GM19043 (cell line): ENCODE data around the gene HEATR9.

Experiments
- ATAC-seq: cut with Tn5 transposase; IDR thresholded peaks from one replicate; pipeline ENCODE4 v1.9.1; 2021; ENCODE audit warnings: low read depth; ENCODE audit not compliant: unreplicated experiment

HEATR9 gene

GRCh38 chr17:35867574-35867973 lies 1.1 kb downstream of the HEATR9 start:
- ATAC-seq: no peak

DNA sequence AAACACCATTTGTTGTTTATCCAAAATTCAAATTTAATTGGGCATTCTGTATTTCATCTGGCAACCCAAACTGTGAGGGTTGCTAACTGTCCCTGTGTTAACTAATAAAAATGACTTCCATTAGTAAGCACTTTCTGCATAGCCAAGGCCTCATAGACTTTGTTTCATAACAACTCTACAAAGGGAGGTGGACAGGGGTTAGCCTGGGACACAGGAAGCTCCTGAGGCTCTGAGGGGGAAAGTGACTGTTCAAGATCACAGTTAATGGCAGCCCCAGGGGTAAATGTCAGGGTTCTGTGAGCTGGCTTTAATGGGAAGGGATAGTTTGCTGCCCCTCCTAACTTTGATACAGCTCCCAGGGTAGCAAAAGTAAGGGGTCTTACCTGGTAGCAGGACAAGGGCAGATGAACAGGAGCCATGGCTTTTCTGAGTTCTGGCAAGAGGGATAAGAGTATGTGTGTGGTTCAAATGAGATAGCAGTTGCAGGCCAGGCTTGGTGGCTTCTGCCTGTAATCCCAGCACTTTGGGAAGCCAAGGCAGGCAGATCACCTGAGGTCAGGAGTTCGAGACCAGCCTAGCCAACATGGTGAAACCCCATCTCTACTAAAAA lies 2.2 kb downstream of the HEATR9 start:
- ATAC-seq: no peak

DNA sequence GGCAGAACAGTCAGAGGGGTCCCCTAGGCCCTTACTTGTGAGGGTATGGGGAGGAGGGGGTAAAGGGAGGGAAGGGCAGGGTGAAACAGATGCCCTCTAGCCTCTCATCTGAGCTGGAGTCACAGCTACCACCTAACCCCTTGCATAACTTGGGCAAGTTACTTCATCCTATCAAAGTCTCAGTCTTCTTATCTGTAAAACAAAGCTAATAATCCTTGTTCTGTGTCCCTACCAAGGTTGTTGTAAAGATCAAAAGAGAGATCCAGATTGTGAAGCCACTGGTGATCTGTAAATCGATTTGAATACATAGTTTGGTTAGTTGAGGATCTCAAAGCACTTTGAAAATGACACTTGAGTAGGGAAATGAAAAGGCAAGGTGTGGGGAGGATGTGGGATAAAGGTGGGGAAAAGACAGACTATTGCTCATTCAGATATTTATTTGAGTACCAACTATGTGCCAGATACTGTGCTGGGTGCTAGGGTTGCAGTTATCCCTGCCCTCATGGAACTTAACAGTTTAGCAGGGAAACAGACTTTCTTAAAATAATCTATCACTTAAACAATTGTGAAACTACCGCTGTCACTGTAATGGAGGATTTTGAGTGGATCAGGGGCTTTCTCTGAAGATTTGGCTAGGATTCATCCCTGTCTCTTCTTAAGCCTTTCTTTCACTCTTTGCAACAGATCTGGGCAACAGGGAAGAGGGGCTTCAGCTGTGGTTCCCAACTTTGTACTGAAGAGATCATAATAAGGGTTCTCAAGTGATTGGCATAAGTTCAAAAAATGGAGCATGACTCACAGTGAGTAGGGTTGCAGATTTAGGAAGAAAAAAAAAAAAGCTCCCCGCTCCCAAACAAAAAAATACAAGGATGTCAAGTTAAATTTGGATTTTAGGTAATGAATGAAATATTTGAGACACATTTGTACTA lies 3.0 kb downstream of the HEATR9 start:
- ATAC-seq: no peak

DNA sequence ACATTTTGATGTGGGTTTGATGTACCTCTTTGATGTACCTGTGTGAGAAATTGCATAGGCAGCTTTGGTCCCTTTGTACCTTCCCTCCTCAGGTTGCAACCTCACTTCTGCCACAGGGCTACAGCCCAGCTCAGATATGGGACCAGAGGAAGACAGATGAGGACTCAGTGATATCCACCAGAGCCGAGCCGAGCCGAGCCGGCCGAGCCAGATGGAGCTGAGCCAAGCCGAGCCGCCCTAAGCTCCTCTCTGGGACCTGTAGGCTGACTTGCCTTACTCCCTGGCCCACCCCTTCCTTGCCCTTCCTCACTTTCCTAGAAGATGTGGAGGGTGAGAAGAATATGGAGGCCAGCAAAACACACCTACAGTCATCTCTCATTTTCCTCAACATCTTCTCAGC lies 3.8 kb downstream of the HEATR9 start:
- no peak for ATAC-seq

GRCh38 chr17:35856603-35857002 lies 12.1 kb downstream of the HEATR9 start:
- no peak for ATAC-seq

GRCh38 chr17:35855965-35856364 lies 12.7 kb downstream of the HEATR9 start:
- ATAC-seq: no peak

DNA sequence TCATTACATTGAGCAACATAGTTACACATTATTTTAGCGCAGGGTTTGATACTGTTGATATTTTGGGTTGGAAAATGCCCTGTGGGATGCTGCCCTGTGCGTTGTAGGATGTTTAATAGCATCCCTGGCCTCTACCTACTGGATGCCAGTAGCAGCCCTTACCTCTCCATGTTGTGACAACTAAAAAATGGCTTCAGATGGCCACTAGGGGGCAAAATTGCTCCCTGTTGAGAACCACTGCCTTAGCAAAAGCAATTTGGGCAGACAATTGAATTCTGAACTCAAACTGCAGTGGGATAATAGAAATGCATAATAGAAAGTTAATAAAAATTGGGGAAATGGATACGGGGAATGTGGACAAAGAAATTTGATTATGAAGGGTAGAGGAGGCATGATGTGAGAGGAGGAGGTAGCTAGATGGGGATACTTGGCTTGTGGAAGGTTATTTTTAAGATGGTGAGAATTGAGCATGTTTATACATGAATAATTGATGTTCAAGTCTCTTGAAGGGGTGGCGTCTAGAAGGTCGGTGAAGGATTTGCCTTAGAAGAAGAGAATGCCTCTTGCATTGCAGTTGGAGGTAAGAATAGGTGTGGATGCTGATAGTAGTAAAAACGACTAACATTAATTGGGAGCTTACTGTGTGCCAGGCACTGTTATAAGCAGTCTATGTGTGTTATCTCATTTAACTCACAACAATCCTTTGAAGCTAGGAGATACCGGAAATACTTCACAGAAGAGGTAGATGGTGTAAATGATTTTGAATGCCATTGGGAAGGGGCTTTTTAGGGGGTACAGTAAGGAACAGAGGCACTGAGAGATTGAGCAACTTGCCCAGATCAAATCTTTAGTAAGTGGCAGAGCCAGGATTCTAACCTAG lies 19.0 kb downstream of the HEATR9 start:
- ATAC-seq: no peak

GRCh38 chr17:35847633-35848373 lies 20.9 kb downstream of the HEATR9 start:
- ATAC-seq: no peak

- no peak for ATAC-seq
These were observed 21.7 kb downstream of the HEATR9 start for GRCh38 chr17:35847006-35847405.

DNA sequence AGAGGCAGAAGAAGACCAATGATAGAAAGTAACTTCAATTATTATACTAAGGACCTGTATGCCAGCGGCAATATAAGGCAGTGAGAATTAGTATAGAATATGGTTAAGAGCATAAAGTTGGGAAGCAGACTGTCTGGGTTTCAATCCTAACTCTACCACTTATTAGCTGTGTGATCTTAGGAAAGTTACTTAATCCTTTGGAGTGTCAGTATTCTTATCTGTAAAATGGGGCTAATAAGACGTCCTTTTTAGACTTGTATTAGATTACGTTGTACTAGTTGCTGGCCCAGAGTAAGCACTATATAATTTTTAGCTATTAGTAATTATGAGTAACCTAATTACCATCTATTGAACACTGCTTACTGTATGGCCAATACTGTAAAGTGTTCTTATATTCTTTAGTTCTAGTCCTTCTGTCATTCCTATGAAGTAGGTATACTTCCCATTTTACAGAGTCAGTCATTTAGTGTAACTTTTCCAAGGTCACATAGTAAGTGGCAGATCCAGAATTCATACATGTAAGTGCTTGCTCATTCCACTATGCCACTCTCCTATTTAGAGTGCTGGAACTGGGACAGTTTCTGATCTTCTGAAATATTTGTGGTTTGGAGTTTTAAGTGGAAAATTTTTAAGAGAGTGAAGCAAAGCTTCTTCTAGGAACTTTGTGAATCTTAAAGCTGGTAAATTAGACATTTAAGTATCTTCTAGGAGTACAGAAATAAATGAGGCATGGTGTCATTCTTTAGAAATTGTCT lies 22.5 kb downstream of the HEATR9 start:
- ATAC-seq: no peak

GRCh38 chr17:35844547-35844946 lies 24.1 kb downstream of the HEATR9 start:
- ATAC-seq: no peak

- ATAC-seq: no peak
These were observed 25.0 kb downstream of the HEATR9 start for GRCh38 chr17:35843698-35844097.

- no peak for ATAC-seq
These were observed 26.5 kb downstream of the HEATR9 start for GRCh38 chr17:35842239-35842638.

DNA sequence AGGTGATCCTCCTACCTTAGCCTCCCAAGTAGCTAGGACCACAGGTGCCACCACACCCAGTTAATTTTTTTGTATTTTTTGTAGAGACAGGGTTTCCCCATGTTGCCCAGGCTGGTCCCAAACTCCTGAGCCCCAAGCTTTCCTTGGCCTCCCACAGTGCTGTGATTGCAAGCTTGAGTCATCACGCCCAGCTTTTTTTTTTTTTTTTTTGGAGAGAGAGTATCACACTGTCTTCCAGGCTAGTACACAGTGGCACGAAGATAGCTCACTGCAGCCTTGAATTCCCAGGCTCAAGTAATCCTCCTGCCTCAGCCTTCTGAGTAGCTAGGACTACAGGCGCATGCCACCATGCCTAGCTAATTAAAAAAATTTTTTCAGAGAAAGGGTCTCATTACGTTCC lies 27.2 kb downstream of the HEATR9 start:
- no peak for ATAC-seq

- ATAC-seq: no peak
These were observed 27.6 kb downstream of the HEATR9 start for GRCh38 chr17:35841101-35841500.

GRCh38 chr17:35825206-35825605 lies 43.5 kb downstream of the HEATR9 start:
- ATAC-seq: no peak

GRCh38 chr17:35821308-35821707 lies 47.4 kb downstream of the HEATR9 start:
- ATAC-seq: no peak

DNA sequence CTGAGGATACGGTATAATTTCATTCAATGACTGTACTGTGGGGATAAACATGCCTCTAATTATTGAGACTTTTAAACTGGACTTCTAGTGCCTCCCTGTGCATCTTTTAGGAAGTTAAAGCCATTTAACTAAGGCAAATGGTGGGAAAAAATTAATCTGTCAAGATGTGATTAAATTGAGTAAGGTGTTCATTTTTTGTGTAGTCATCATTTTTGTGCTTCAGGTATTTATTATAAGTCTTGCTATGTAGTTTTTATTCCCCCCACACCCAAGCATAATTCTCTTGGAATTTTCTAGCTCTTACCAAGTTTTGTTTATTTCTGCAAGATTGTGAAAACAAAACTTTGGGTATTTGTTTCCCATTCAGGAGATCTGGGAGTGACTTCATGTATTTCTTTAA lies 49.2 kb downstream of the HEATR9 start:
- ATAC-seq: no peak

- no peak for ATAC-seq
These were observed 51.5 kb downstream of the HEATR9 start for GRCh38 chr17:35817196-35817595.

DNA sequence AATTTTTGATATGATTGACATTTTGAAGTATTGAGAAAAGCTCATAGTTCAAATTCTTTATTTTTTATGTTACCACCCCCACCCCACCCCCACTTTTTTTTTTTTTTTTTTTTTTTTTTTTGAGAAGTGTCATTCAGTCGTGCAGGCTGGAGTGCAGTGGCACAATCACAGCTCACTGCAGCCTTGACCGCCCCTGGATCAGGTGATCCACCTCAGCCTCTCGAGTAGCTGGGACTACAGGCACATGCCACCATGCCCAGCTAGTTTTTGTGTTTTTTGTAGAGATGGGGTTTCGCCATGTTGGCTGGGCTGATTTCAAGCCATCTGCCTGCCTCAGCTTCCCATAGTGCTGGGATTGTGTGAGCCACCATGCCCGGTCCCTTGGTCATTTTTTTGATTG lies 52.0 kb downstream of the HEATR9 start:
- ATAC-seq: no peak
